GM19240 (cell line): ENCODE measurements around the gene SF3A1.

Experiments
- DNase-seq: peaks from one replicate; pipeline ENCODE4 v3.0.0; 2011; ENCODE audit warnings: low spot score; ENCODE audit not compliant: insufficient read length

Gene SF3A1

GRCh38 chr22:30386960-30387827 lies 30.5 kb upstream of the SF3A1 start, which contains the start of gene RNF215:
Gene RNF215 (minus strand): TSS chr22:30387411. CDS start chr22:30387313, 98 bp downstream.
- peak; percentile 83 for DNase-seq

GRCh38 chr22:30386608-30386959 lies 29.9 kb upstream of the SF3A1 start:
- DNase-seq = no peak

- DNase-seq = no peak
Measured at GRCh38 chr22:30385942-30386341, 29.2 kb upstream of the SF3A1 start.

- no peak for DNase-seq
Measured at GRCh38 chr22:30383061-30383460, 26.4 kb upstream of the SF3A1 start.

GRCh38 chr22:30382340-30382739 lies 25.6 kb upstream of the SF3A1 start:
- DNase-seq = no peak

GRCh38 chr22:30381264-30381663 lies 24.6 kb upstream of the SF3A1 start:
- no peak for DNase-seq

- no peak for DNase-seq
Measured at GRCh38 chr22:30380011-30380410, 23.3 kb upstream of the SF3A1 start.

GRCh38 chr22:30375312-30375849 lies 18.7 kb upstream of the SF3A1 start:
- no peak for DNase-seq

- no peak for DNase-seq
Measured at GRCh38 chr22:30373331-30374325, 16.9 kb upstream of the SF3A1 start.

GRCh38 chr22:30372915-30373314 lies 16.2 kb upstream of the SF3A1 start:
- no peak for DNase-seq

- DNase-seq = no peak
Measured at GRCh38 chr22:30371981-30372380, 15.3 kb upstream of the SF3A1 start.

GRCh38 chr22:30371321-30371720 lies 14.6 kb upstream of the SF3A1 start:
- no peak for DNase-seq

- no peak for DNase-seq
Measured at GRCh38 chr22:30370641-30371230, 14.0 kb upstream of the SF3A1 start.

- DNase-seq = no peak
Measured at GRCh38 chr22:30368420-30368819, 11.7 kb upstream of the SF3A1 start.

- DNase-seq = no peak
Measured at GRCh38 chr22:30365891-30366290, 9.2 kb upstream of the SF3A1 start.

GRCh38 chr22:30362651-30363281 lies 6.1 kb upstream of the SF3A1 start:
- DNase-seq = no peak

GRCh38 chr22:30361916-30362650 lies 5.4 kb upstream of the SF3A1 start:
- no peak for DNase-seq

- DNase-seq = no peak
Measured at GRCh38 chr22:30358541-30358940, 1.8 kb upstream of the SF3A1 start.

GRCh38 chr22:30357650-30358215 lies 1.0 kb upstream of the SF3A1 start:
- DNase-seq = no peak

GRCh38 chr22:30357236-30357570 lies 509 bp upstream of the SF3A1 start:
- no peak for DNase-seq
